Esophagus muscularis mucosa (tissue), 4 donors: ENCODE measurements around the gene ZNF217. TPM values are rescaled to one million over a fixed set of nuclear protein-coding genes. Genes with fewer than 3 reads are reported as not detected.
"Not testable (repeated sequence)": the region's sequence is repeated elsewhere in the genome, so short reads cannot be mapped to it uniquely, and the experiment has no call there.

Experiments used
- DNase-seq: peaks from one replicate; pipeline ENCODE4 v3.0.0-alpha.2; 2017; ENCODE audit errors: extremely low spot score
- H3K27ac ChIP-seq, 4 donors: fragments of 200-600 bp; sonication (generic); replicated peaks in 1 of 4; 1 replicate in 3 of 4; 2 replicates in 1 of 4; pipeline ENCODE4 v1.5.1; 2016 to 2019; ENCODE audit warnings: mild to moderate bottlenecking in 1 of 4
- H3K27me3 ChIP-seq, 4 donors: fragments of 200-600 bp; sonication (generic); one replicate each; pipeline versions ENCODE4 v1.5.1 to v1.6.0; 2016 to 2019
- H3K36me3 ChIP-seq, 4 donors: fragments of 200-600 bp; sonication (generic); one replicate each; pipeline ENCODE4 v1.5.1; 2016 to 2019
- H3K4me1 ChIP-seq, 4 donors: fragments of 200-600 bp; sonication (generic); one replicate each; pipeline ENCODE4 v1.5.1; 2016 to 2019
- H3K4me3 ChIP-seq, 4 donors: fragments of 200-600 bp; sonication (generic); 1 replicate in 2 of 4; 2 replicates in 2 of 4; pipeline ENCODE4 v1.5.1; 2016 to 2019; ENCODE audit warnings: mild to moderate bottlenecking in 4 of 4, moderate library complexity in 1 of 4
- H3K9me3 ChIP-seq, 4 donors: fragments of 200-600 bp; sonication (generic); 1 replicate in 3 of 4; 2 replicates in 1 of 4; pipeline ENCODE4 v1.5.1; 2016 to 2019
- EP300 ChIP-seq: sonication (generic); formaldehyde crosslinking; IDR thresholded peaks from one replicate; pipeline ENCODE4 v1.6.1; 2017; ENCODE audit warnings: antibody characterized with exemption
- POLR2A ChIP-seq: fragments of 450-650 bp; IDR thresholded peaks from one replicate; pipeline ENCODE4 v1.6.1; 2017; ENCODE audit warnings: antibody characterized with exemption, moderate library complexity, mild to moderate bottlenecking, low read depth
- POLR2AphosphoS5 ChIP-seq, 2 donors: sonication (generic); formaldehyde crosslinking; IDR thresholded peaks; one replicate each; pipeline ENCODE4 v1.6.1; 2017; ENCODE audit warnings: antibody characterized with exemption in 2 of 2
- WGBS: methylation state at CpG from one replicate; pipeline ENCODE4 v1.1.5; 2018; 5-methylcytosine and 5-hydroxymethylcytosine counted together
- intact Hi-C: fragments of 100-400 bp; cut with DNase I; formaldehyde crosslinking; loops from one replicate; pipeline ENCODE4 v1.15.1; 2023
- total RNA-seq, 4 donors: library from RNA; depleted of rRNA; stranded (reverse); fragments of >200 nt; gene quantifications; one replicate each; pipeline versions ENCODE4 v1.1.0 to v1.2.1, GENCODE V29; 2016
- TF ChIP-seq, protein P1 (sequence below), 3 experiments: fragments of 200-600 bp in 2 of 3; fragments of 450-650 bp in 1 of 3; sonication (generic) in 2 of 3; IDR thresholded peaks; one replicate each; pipeline ENCODE4 v1.5.1; 2017 to 2019; ENCODE audit warnings: antibody characterized with exemption in 3 of 3, mild to moderate bottlenecking in 2 of 3, moderate library complexity in 1 of 3

The ZNF217 gene
- total RNA-seq, 4 donors from 2014 or later, result 15.4 to 27.3 (median 18.6) TPM

DNA sequence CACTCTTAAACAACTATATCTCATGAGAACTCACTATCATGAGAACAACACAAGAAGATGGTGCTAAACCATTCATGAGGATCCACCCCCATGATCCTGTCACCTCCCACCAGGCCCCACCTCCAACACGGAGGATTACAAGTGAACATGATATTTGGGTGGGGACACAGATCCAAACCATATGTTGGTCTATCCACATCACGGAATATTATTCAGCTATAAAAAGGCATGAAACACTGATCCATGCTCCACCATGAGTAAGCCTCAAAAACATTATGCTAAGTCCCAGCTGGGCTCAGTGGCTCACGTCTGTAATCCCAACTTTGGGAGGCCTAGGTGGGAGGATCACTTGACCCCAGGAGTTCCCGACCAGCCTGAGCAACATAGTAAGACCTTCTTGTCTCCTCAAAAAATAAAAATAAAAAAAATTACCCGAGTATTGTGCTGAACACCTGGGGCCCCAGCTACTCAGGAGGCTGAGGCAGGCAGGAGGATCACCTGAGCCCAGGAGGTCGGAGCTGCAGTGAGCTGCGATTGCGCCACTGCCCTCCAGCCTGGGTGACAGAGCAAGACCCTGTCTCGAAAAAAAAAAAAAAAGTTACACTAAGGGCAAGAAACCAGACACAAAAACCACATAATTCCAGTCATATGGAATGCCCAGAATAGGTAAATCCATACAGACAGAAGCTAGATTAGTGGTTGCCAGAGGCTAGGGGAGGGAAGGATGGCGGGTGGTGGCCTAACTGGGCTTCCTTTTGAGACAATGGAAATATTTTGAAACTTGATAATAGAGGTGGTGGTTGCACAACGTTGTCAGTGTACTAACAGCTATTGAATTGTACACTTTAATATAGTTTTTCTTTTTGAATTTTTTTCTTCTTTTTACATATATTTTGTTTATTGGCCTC, 43.1 kb downstream of the ZNF217 start:
- Histone ChIP-seq H3K27ac (no peak overlapping the region), H3K36me3 (no peaks in the 10 kb centered on the region), H3K9me3 (no peaks in the 10 kb centered on the region), H3K27me3 (no peaks in the 10 kb centered on the region), H3K4me1 (peaks cover 6 to 10% (median 8%) of the 10 kb centered on the region in 4 donors), H3K4me3 (no peak overlapping the region)
- intact Hi-C loops, result no loop called here
- no peak for TF ChIP-seq POLR2AphosphoS5 (IDR thresholded peaks at IDR 0.05)
- TF ChIP-seq POLR2A, result no peak
- TF ChIP-seq EP300, result no peak
- TF ChIP-seq, protein P1, sequence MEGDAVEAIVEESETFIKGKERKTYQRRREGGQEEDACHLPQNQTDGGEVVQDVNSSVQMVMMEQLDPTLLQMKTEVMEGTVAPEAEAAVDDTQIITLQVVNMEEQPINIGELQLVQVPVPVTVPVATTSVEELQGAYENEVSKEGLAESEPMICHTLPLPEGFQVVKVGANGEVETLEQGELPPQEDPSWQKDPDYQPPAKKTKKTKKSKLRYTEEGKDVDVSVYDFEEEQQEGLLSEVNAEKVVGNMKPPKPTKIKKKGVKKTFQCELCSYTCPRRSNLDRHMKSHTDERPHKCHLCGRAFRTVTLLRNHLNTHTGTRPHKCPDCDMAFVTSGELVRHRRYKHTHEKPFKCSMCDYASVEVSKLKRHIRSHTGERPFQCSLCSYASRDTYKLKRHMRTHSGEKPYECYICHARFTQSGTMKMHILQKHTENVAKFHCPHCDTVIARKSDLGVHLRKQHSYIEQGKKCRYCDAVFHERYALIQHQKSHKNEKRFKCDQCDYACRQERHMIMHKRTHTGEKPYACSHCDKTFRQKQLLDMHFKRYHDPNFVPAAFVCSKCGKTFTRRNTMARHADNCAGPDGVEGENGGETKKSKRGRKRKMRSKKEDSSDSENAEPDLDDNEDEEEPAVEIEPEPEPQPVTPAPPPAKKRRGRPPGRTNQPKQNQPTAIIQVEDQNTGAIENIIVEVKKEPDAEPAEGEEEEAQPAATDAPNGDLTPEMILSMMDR (IDR thresholded peaks at IDR 0.05), result no peak
- DNase-seq, result no peak
- WGBS, result 88% methylated on average over 10 of the region's 11 CpGs

DNA sequence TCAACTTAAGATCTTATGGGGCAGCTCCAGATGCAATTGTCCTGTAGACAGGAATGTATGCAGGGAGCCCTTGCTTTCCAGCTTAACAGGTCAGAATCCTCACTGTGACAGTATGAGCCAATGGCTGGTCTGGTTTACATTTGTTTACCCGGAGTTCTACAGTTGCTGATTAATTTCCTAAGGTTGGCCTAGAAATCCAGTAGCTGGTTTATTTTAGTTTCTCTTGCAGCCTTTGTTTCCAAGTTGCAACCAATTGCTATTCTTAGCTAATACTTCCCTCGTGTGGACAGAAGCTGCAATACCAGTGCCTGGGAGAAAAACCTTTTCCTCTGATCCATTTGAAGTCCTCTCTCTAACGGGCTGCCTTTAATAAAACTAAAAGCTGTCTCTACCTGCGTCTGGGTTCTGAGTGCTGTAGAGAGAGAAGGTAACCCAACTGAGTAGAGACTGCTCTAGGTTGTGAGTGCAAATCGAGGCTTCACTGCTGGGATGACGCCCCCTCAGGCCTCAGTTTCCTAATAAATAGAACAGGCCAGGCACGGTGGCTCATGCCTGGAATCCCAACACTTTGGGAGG, 45.9 kb downstream of the ZNF217 start:
- intact Hi-C loops, result no loop called here
- no peaks in the 10 kb centered on the region for H3K9me3 ChIP-seq
- WGBS, result 30% methylated on average over 7 of the region's 7 CpGs

DNA sequence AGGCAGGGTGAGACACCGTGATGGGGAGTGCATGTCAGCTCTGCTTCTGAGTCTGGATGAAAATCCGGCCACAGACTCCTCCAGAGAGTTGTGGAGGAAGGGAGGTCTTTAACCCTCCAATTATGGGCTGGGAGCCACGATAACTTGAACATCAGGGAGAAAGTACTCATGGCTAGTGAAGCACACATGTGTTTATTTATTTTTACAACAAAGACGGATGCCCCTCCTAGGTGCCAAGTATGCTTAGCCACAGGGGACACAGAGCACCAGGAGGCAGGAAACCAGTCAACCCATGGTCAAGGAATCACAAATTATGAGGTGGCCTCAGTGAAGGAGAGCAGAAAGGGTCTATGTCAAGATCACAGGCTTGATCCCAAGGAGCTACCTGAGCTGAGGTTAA, 54.1 kb downstream of the ZNF217 start:
- H3K4me1 ChIP-seq, result no peaks in the 10 kb centered on the region
- TF ChIP-seq POLR2AphosphoS5 (IDR thresholded peaks at IDR 0.05), result no peak
- no peak for TF ChIP-seq EP300
- TF ChIP-seq, protein P1 (IDR thresholded peaks at IDR 0.05), result no peak
- no peak for TF ChIP-seq POLR2A
- H3K36me3 ChIP-seq, result no peaks in the 10 kb centered on the region
- no peak for DNase-seq
- H3K27me3 ChIP-seq, result no peaks in the 10 kb centered on the region
- H3K27ac ChIP-seq, result no peak overlapping the region
- no peaks in the 10 kb centered on the region for H3K9me3 ChIP-seq
- 50% methylated on average over 4 of the region's 4 CpGs for WGBS
- no peak overlapping the region for H3K4me3 ChIP-seq
- intact Hi-C loops, result no loop called here

More for the DNA sequence above, 45.9 kb downstream of the ZNF217 start:
- DNase-seq, result no peak
- no peak overlapping the region for H3K4me3 ChIP-seq
- no peaks in the 10 kb centered on the region for H3K36me3 ChIP-seq
- H3K27ac ChIP-seq, result no peak overlapping the region
- H3K27me3 ChIP-seq, result no peaks in the 10 kb centered on the region
- TF ChIP-seq POLR2AphosphoS5 (IDR thresholded peaks at IDR 0.05), result no peak
- TF ChIP-seq, protein P1 (IDR thresholded peaks at IDR 0.05), result peak; percentile 54 to 78 (median 61)
- peaks cover 6 to 10% (median 8%) of the 10 kb centered on the region in 4 donors for H3K4me1 ChIP-seq

DNA sequence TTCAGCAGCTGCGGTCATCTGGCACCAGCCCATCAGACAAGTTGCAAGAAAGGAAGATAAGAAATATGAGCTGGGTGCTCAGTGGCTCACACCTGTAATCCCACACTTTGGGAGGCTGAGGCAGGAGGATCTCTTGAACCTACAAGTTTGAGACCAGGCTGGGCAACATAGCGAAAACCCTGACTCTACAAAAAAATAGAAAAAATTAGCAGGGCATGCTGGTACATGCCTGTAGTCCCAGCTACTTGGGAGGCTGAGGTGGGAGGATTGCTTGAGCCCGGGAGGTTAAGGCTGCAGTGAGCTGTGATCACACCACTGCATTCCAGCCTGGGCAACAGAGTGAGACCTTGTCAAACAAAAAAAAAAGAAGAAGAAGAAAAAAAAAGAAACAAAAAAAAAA, 57.3 kb downstream of the ZNF217 start:
- DNase-seq, H3K27ac ChIP-seq, intact Hi-C loops, H3K4me1 ChIP-seq, H3K36me3 ChIP-seq, H3K4me3 ChIP-seq, H3K9me3 ChIP-seq, H3K27me3 ChIP-seq: not testable (repeated sequence)
- 79% methylated on average over 3 of the region's 3 CpGs for WGBS

DNA sequence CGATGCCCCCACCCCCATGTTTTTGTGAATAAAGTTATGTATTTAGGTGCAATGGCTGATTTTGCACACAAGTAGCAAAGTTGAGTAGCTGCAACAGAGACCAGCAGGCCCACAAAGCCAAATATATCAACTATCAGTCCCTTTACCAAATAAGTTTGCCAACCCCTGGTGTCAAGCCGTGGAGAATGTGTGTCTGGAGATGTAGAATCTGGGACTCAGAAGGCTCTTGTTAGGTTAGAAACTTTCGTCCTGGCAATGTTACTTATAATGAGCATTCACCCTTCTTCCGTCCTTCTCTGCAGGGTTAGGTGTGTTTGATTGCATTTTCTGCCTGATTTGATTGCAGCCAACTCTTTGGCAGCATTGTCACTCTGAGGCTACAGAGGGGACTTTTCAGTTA, 57.8 kb downstream of the ZNF217 start:
- WGBS, result 80% methylated on average over 4 of the region's 4 CpGs
- no peaks in the 10 kb centered on the region for H3K27me3 ChIP-seq
- H3K27ac ChIP-seq, result no peak overlapping the region
- TF ChIP-seq EP300 (no peak), POLR2AphosphoS5 (IDR thresholded peaks at IDR 0.05) (no peak), POLR2A (no peak)
- TF ChIP-seq, protein P1 (IDR thresholded peaks at IDR 0.05), result no peak
- DNase-seq, result no peak
- H3K9me3 ChIP-seq, result no peaks in the 10 kb centered on the region
- no peaks in the 10 kb centered on the region for H3K36me3 ChIP-seq
- no peaks in the 10 kb centered on the region for H3K4me1 ChIP-seq
- intact Hi-C loops, result no loop called here
- no peak overlapping the region for H3K4me3 ChIP-seq
